A549 (cell line): Measurements from ENCODE around the gene GPR21.

Experiments
- ELK1 ChIP-seq: fragments of 150-350 bp; IDR thresholded peaks from 2 replicates; pipeline ENCODE4 v1.6.1; 2014; ENCODE audit warnings: low read depth, mild to moderate bottlenecking, low read length
- NPAS2 ChIP-seq: fragments of 250-450 bp; sonication (Bioruptor Pico); IDR thresholded peaks from 2 replicates; pipeline ENCODE4 v1.8.0; 2022; ENCODE audit warnings: mild to moderate bottlenecking, moderate library complexity, borderline replicate concordance
- RARB ChIP-seq: fragments of 250-450 bp; sonication (Bioruptor Pico); IDR thresholded peaks from 2 replicates; pipeline ENCODE4 v1.8.0; 2021; ENCODE audit warnings: mild to moderate bottlenecking, moderate library complexity
- ZFP36 ChIP-seq: fragments of 450-650 bp; IDR thresholded peaks from 2 replicates; pipeline ENCODE4 v1.6.1; 2014; ENCODE audit warnings: borderline replicate concordance; ENCODE audit not compliant: partially characterized antibody

- no peak for TF ChIP-seq NPAS2 (CRISPR knock-in tag)
- no peak for TF ChIP-seq ELK1
- no peak for TF ChIP-seq RARB (CRISPR knock-in tag)
- TF ChIP-seq ZFP36 = no peak
These were observed 6.0 kb upstream of the GPR21 start for GRCh38 chr9:123027517-123027916.
